ENCODE results near the gene CFAP61.

- no peak for TF ChIP-seq CTCF (tag by site-specific recombination; IDR thresholded peaks at IDR 0.05)
- no peak for TF ChIP-seq ZNF785 (tag by site-specific recombination; IDR thresholded peaks at IDR 0.05)
- TF ChIP-seq TSHZ1 (tag by site-specific recombination; IDR thresholded peaks at IDR 0.05; ENCODE audit: borderline replicate concordance): no peak
- TF ChIP-seq, protein P1, sequence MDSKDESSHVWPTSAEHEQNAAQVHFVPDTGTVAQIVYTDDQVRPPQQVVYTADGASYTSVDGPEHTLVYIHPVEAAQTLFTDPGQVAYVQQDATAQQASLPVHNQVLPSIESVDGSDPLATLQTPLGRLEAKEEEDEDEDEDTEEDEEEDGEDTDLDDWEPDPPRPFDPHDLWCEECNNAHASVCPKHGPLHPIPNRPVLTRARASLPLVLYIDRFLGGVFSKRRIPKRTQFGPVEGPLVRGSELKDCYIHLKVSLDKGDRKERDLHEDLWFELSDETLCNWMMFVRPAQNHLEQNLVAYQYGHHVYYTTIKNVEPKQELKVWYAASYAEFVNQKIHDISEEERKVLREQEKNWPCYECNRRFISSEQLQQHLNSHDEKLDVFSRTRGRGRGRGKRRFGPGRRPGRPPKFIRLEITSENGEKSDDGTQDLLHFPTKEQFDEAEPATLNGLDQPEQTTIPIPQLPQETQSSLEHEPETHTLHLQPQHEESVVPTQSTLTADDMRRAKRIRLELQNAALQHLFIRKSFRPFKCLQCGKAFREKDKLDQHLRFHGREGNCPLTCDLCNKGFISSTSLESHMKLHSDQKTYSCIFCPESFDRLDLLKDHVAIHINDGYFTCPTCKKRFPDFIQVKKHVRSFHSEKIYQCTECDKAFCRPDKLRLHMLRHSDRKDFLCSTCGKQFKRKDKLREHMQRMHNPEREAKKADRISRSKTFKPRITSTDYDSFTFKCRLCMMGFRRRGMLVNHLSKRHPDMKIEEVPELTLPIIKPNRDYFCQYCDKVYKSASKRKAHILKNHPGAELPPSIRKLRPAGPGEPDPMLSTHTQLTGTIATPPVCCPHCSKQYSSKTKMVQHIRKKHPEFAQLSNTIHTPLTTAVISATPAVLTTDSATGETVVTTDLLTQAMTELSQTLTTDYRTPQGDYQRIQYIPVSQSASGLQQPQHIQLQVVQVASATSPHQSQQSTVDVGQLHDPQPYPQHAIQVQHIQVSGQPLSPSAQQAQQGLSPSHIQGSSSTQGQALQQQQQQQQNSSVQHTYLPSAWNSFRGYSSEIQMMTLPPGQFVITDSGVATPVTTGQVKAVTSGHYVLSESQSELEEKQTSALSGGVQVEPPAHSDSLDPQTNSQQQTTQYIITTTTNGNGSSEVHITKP (tag by site-specific recombination; IDR thresholded peaks at IDR 0.05): no peak
- no peak for TF ChIP-seq TRIM28 (IDR thresholded peaks at IDR 0.05; ENCODE audit: borderline replicate concordance, low read length)
- no peak for TF ChIP-seq REST (tag by site-specific recombination; IDR thresholded peaks at IDR 0.05)
- TF ChIP-seq ZNF157 (tag by site-specific recombination; IDR thresholded peaks at IDR 0.05): no peak
- TF ChIP-seq, protein P2, sequence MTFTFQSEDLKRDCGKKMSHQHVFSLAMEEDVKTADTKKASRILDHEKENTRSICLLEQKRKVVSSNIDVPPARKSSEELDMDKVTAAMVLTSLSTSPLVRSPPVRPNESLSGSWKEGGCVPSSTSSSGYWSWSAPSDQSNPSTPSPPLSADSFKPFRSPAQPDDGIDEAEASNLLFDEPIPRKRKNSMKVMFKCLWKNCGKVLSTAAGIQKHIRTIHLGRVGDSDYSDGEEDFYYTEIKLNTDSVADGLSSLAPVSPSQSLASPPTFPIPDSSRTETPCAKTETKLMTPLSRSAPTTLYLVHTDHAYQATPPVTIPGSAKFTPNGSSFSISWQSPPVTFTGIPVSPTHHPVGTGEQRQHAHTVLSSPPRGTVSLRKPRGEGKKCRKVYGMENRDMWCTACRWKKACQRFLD (tag by site-specific recombination; IDR thresholded peaks at IDR 0.05): no peak
- TF ChIP-seq SP3 (tag by site-specific recombination; IDR thresholded peaks at IDR 0.05): no peak
- TF ChIP-seq ZNF174 (tag by site-specific recombination; IDR thresholded peaks at IDR 0.05): no peak
- no peak for TF ChIP-seq ZNF114 (tag by site-specific recombination; IDR thresholded peaks at IDR 0.05)
- no peak for TF ChIP-seq KLF16 (tag by site-specific recombination; IDR thresholded peaks at IDR 0.05)
- TF ChIP-seq ZNF133 (tag by site-specific recombination; IDR thresholded peaks at IDR 0.05): no peak
Observed at GRCh38 chr20:20009784-20010253, 42.5 kb upstream of the CFAP61 start.
